GM12873 (cell line): ENCODE data around the gene ACP6.

Experiments
- CTCF ChIP-seq: IDR thresholded peaks from 2 replicates; pipeline ENCODE4 v1.5.1; 2012; ENCODE audit warnings: low read depth, mild to moderate bottlenecking, moderate library complexity, low read length, control low read depth; ENCODE audit not compliant: insufficient read depth; ENCODE audit errors: missing control alignments

ACP6 gene

DNA sequence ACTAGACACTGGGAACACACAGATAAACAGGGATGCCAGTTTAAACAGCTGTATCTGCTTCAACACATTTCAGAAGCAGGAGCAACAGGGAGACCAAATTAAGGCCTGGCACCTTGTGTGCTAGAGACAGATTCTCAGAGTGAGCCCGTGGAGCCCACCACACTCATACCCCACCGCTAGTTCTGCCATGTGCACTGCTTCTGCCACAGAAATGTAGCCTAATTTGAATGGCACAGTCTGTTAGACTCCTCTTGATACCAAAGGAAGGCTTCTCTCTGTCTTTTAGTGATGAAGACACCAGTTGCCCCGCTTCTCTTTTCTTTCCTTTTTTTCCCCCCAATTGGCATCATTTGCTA, 29.3 kb upstream of the ACP6 start:
- no peak for TF ChIP-seq CTCF

GRCh38 chr1:147683163-147683763, 12.9 kb upstream of the ACP6 start:
- TF ChIP-seq CTCF = no peak

GRCh38 chr1:147676311-147677085, 6.2 kb upstream of the ACP6 start:
- no peak for TF ChIP-seq CTCF

DNA sequence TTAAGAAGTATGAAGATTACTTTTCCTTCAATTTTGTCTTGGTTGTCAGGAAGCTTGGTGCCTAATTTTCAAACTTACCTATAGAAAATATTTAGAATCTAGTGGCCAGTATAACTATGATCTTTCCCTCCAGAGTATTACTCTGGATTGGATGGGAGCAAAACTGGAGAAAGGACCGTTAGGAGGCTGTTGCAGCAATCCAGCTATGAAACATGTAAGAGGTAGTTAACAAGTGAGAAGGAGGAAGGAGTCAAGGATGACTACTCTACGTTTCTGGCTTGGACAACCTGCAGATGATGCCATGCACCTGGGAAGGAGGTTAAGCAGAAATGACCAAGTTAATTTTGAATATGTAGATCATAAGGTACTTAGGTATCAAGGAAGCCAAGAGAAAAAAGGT, 3.5 kb upstream of the ACP6 start:
- TF ChIP-seq CTCF = no peak

DNA sequence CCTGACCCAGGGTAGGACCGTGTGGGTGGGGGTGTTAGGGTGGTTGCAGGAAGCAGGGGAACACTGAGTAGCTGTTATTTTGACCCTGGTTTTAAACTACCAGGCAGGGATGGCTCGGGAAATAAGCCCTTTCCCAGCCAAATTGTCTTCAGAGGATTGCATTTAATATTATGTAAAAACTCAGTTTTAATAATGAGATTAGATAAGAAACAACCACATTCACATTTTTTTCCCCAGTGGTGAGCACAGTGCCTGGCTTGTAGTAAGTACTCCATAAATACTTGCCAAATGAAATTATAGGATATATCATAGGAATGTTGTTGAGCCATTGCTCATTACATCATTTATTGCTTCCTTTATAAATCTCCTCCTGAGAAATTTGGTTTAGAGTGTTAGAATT, 3.1 kb upstream of the ACP6 start:
- TF ChIP-seq CTCF = no peak

DNA sequence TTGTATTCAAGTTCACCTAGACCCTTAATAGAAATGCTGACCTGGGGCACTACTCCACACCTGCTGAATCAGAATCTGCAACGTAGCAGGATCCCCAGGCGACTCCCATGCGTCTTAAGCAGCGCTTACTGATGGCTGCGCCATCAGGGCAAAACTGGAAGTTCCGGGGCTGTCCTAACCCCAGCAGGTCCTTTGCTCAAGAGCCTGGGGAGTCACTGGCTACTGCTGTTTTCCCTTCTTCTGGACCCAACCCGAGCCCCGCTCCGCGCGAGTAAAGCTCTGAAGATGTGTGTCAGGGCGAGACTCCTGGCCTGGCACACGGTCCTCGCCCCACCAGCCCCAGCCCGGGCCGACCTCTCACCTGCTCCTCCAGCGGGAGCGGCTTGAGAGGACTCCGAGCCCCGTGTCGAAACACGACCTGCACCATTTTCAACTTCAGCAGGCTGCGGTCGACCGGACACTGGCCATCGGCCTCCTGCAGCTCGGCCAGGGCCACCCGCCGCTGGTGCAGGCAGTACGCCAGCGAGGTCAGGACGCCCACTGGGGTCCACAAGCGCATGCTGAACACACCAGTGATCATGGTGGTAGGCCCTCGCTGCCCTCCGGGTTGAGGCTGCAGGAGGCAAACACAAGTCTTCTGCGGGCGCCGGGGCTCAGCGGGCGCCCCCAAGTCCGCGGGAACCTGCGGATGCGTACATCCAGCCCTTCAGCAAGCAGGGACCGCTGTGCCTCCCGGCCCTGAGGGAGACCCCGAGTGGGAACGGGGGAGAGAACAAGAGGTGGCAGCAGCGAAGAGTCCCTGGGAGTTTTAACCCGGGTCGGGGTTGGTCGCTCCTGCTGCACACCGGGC, 630 bp downstream of the ACP6 start:
- TF ChIP-seq CTCF = peak; percentile 12

GRCh38 chr1:147665521-147665920, 4.8 kb downstream of the ACP6 start:
- TF ChIP-seq CTCF = peak; percentile 33
